NCI-H510A treated with DMSO at 0.1 percent for 48 hours (cell line): ENCODE results near the gene CPED1.
"Not testable (repeated sequence)": the region's sequence is repeated elsewhere in the genome, so short reads cannot be mapped to it uniquely, and the experiment has no call there.

ENCODE experiments used
- DNase-seq: peaks from one replicate; lab custom pipeline; 2025; lab: John Stamatoyannopoulos, UW

Gene CPED1

DNA sequence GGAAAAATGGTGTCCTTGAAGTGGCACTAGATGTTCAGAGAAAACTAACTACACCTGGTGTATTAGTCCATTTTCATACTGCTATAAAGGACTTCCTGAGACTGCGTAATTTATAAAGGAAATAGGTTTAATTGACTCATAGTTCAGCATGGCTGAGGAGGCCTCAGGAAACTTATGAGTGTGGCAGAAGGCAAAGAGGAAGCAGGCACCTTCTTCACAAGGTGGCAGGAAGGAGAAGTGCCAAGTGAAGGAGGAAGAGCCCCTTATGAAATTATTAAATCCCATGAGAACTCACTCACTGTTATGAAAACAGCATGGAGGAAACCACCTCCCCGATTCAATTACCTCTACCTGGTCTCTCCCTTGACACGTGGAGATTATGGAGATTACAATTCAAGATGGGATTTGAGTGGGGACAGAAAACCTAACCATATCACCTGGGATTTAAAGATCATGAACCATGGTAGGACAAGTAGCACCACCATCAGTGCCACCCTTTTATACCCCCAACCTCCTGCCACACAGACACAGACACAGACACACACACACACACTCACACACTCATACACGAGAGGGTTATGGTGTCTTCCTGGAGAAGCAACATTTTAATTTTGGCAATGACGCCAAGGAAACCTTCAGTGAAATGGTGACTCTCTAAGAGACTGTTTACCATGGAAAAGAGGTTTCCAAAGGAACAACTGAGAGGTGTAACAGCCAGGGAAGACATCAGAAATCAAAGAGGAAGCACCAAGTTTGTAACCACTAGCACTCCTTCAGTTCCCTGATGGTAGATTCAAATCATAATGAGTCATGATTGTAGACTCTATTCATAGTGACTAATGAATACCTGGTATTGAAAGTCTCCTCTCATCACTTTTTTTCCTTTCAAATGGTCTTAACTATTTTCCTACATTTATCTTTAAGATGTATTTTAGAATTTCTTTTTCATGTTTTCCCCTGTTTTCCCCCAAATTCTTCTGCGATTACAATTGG lies 298.5 kb downstream of the CPED1 start:
- no peak for DNase-seq

DNA sequence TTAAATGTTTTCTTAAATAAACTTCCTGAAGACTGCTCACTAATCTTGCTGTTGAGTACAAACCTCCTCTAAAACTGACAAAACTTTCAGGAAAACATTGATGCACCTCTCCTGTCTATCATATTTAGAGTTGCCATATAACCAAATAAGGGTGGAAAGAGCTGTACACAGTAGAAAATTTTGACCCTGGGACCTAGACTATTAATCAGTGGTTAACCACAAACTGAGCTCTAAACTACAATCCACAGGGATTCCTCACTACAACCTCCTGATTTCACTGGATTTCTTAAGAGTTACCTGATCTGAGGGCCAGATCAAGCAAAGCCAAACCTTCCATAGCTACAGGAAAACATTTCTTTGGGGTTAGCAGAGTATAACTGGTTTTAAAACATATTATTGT lies 300.4 kb downstream of the CPED1 start:
- no peak for DNase-seq

DNA sequence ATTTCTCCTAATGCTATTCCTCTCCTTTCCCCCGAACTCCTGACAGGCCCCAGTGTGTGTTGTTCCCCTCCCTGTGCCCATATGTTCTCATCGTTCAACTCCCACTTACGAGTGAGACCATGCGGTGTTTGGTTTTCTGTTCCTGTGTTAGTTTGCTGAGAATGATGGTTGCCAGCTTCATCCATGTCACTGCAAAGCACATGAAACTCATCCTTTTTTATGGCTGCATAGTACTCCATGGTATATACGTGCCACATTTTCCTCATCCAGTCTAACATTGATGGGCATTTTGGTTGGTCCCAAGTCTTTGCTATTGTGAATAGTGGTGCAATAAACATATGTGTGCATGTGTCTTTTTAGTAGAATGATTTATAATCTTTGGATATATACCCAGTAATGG lies 301.4 kb downstream of the CPED1 start:
- not testable (repeated sequence) for DNase-seq

DNA sequence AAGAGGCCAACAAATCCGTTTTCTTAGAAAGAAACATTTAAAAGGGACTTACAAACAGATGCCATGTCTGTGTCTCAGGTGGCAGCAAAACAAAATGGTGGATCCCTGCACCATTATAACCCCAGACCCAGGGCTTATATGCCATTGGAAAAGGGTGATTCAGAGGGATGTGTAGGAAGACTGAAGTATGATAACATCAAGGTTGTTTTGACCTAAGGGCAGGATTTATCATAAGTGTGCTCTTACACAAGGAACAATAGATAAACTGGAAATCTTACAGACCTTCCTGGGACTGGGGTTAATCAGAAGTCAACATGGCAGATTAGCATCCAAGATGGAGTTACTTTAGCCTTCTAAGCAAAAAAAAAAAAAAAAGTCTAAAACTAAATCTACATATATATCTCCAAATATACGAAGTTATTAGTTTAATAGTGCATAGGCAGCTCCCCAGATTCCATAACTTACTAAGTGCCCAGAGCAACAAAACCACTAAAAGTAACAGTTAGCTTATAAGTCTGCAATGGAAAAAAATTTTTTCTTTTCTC lies 306.0 kb downstream of the CPED1 start:
- no peak for DNase-seq

DNA sequence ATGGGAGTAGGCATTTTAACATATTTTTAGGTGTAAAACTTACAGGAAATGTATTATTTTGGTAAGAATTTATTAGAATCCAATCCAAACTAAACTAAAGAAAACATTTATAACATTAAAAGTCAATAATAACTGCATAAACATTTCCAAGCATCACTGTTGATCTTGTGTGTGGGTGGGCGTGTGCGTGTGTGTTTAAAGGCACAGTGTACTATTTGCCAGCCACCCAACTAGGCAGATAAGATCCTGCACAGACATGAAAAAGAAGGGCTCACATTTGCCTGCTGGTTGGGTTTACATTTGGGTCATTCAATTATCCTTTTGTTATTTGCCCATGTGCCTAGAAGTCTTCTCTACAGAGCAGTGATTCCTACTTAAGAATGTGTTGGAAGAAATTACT lies 309.3 kb downstream of the CPED1 start:
- DNase-seq: no peak

DNA sequence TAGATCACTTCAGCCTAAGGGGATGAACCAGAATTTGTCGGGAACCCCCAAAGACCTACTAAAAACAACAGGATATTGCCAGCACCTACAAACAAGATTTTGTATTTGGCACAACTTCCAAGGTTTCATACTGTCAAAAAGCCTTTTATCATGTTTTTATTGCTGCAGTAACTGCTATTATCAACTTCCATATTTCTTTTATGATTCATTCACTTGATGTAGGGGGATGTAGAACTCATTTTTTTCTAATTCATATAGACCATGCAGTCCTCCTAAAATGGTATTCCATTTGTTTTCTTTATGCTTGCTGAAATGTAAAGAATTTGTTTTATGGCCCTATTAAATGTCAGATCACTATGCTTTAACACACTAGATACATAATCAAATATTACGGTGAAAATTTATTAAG lies 310.3 kb downstream of the CPED1 start:
- no peak for DNase-seq

DNA sequence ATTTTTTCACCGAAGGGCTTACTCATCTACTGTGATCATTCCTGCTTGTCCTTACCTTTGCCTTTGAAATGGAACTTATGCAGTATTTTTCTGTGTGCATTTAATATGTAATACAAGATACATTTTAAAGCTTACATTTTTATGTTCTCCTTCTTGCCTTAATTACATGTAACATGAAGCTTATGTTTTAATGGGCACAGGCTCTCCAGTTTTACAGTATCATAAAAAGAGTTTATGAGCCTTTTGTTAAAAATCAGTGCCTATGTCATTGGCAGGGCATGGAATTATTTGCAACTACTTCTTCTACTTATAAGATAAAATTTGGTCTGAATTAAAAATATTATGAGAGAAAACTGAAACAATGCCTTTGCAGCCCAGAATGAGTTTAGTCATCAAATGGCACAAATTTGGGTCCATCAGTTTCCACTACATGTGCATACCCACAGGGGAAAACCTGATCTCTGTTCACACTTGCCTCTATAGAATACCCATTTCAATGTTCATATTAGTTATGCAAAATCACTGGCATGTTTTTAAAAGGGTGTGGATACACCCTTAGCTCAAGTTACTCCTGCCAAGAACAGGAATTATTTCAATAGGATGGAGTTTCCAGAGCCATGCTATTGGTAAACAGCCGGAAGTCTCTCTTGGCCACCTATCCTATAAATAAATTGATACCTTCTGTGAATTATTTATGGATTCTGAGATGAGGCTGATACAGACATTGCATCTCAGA lies 312.3 kb downstream of the CPED1 start:
- DNase-seq: no peak

DNA sequence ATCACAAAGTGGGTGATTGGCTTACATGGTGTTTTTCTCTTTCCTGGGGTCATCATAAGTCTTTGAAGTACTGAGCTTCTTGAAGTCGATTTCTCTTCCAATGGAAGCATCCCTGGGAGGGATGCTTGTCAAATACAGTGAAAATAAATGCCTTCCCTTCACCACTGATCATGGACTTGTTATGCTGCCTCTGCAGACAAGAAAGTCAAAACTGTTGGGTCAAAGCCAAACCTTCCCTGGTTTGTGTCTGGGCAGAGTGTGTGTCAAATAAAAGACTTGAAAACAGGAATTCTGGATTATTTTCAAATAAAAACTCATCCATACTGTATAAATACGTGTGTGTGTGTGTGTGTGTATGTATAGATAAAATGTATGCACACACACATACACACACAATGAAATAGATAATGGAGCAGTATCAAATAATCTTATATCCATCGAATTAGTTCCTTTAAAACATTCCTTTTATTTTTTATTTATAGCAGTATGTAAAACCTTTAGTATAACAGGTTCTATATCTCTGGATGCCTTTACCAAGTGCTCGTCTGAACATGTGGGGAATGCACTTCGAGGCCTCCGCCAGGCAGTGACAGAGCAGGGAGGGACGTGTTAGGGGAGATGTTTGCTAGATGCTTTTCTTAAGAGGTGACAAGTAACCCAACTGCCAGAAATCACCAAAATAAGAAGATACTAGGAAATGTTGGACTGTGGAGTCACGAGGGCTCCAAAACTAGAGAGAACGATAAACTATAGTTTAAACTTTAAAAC lies 313.1 kb downstream of the CPED1 start:
- no peak for DNase-seq

DNA sequence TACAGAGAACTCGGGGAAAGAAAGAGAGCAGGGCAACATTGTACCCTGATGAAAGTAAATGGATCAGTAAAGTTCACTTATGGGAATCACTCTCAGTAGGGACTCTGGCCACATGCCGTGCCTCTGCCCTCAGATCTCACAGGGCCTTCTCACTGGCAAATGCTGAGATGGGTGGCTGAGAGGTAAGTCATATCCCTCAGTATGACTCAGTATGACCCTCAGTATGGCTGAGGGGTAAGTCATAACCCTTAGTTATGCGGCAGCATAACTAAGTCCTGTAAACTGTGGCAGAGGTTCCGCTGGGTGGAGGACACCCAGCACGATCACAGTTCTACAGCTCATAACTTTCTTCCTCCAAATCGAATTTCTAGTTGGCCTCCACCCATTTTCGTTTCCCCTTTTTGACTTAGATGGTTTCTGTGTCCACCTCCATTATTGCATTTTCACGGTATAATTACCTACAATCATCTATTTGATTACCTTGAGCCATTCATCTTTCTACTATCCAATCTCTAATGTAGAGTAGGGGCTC lies 313.8 kb downstream of the CPED1 start:
- DNase-seq: no peak

DNA sequence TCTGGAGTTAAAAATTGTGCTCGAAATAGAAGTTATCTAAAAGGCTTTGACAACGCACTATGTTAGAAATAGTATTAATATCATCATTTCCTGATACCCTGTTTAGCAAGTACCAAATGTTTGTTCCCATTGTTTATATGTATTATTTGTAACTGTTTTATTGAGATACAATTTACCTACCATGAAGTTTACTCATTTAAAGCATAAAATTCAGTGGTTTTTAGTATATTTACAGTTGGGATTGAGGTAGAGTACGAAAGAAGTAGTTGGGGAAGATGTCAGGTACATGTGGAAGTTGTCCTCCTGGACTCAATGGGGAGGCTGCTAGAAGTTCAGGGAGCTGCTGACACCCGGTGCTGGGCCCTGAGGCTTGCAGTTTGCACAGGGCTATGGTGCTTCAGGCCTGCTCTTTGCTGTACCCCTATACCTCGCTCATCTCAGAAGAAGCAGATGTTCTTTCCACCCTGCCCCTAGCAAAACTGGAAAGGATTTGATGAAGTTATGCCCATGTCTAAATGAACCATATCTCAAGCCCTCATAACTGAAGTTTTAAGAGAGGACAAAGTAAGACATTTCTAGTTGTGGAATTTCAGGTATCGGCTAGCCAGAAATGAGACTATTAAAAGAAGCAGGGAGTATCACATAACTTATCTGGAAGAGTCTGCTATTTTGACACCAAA lies 315.1 kb downstream of the CPED1 start:
- DNase-seq: no peak

DNA sequence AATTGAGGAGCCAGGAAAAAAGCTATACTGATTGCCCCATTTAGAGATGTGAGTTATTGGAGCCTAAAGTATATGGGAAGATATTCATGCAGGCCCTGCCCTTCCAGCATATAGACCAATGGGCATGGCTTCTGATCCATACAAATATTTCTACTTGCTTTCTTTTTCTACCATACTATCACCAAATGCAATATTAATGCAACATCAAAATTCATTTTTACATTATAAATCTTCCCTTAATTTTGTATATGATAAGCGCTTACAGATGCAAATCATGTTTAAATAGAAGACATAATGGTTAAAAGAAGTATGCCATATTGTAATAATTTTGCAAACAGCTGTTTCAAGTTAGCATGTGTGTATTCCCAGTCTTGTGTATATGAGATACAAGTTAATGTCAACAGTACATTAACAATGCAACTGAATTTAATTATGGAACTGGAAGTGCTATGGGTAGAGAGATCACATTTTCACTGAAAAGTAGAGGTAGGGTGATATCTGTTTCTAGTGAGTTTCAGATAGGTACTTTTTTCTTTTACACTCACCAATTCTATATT lies 315.7 kb downstream of the CPED1 start:
- DNase-seq: no peak

DNA sequence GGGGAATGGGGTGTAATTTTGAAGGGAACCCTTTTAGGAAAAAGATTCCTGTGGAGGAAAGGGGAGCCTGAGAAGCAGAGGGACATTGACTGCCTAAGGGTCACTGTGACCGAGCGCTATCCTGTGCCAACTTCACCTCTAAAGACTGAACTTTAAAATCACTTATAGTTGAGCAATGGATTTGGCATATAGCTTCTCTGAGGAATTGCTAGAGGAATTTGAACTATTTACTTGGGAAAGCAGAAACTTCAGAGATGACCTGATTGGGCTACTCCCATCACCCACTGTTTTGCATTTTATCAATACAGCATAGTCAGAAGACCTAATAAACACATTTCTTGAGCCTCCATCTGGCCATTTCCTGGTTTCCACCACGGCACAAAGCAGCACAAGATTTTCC lies 316.6 kb downstream of the CPED1 start:
- no peak for DNase-seq

DNA sequence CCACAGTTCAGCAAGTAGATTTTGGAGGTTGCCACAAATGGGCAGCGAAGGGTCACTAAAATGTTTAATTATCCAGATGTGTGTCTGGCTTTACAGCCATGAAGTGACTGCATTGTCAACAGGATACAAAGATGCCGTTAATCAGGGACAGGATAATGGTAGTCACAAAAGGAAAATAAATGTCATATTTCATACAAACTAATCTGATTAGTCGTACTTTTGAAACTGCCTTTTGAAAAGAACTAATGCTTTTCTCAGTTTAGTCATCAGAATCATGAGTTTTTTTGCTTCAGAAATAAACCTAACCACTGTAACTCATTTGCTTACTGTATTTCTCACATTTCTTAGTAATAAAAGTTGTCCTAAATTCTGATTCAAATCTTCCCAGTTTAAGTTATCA lies 318.1 kb downstream of the CPED1 start:
- no peak for DNase-seq

DNA sequence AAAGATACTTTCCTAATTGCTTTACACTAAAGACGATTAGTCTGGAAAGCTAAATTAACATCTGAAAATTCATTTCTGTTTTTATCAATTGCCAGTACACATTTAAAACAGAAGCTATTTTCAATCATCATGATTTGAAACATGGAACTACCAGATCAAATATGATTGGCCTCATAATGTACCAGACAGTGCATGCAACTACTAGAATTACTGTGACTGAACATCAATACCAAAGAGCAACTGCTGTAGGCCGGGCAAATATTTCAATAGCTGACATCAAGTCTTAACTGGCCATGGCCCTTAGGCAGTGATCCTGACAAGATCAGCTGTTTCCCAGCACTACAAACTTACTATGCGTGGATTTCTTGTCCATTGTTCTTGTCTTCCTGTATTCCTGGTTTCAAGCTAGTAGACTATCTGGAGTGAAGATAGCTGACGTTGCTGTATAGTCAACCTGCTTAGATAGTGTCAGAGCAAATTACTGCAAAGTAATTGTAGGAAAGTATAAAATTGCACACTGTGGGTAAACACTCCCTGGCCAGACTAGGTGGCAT lies 318.6 kb downstream of the CPED1 start:
- no peak for DNase-seq

DNA sequence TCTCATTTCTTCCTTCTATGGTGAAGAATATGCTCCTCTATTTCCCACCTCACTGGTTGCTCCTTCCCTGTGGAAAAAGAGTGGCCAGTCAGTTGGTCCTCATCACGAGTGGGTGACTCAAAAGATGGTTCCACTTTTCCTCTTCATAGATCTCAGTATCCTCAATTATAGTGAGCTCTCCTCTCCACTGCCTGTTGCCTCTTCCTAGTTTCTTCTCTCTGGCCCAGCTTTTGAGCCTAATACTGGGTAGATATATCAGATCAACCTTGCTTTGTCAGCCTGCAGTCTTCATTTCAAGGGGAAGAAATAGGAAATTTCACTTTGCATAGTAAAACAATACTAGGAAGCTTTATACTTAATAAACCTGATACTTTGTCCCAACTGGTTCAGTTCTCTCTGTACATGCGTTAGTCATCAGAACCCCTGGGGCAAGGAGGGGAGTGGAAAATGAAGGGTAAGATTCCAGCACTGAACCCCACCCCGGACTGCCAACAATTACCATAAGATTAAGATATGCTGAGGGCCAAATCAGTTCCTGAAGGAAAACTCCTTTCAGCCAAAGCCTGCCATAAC lies 324.8 kb downstream of the CPED1 start:
- no peak for DNase-seq

DNA sequence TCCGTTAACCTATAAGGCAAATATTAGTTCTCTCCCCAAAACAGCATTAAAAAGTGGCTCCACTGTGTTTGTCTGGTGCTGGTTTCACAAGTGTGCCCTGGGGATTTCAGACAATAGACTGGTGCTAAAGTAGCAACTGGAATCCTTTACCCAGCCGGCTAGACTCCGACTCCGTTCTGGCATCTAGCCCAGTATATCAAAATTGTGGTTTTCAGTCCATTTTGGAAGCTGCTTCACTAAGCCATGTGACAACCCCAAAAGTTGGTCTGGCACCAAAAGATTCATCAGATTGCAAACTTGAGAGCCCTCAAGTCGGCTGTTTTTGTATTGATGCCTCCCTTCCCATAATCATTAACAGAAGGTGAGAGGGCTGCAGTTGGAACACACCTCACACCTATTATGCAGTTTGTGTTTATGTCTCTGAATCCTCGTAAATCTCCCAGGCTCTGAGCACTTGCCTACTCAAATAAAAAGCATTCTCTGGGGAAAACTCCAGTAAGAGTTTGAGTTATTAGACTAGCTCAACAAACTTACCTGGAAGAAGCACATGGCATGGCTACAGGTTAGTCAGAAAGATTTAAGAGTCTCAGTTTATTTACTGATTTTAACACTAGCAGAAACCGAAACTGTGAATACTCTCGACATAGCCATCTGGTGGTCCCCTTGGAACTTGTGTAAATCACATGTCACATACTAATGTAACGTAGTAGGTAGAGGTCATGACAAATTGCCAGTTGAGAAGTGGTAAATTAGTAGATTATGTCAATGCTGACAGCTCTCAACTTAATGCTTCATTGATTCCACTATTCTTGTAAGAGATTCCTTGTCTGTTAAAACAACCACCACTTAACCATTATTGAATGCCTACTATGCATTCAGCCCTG lies 325.5 kb downstream of the CPED1 start:
- peak; percentile 24 for DNase-seq

DNA sequence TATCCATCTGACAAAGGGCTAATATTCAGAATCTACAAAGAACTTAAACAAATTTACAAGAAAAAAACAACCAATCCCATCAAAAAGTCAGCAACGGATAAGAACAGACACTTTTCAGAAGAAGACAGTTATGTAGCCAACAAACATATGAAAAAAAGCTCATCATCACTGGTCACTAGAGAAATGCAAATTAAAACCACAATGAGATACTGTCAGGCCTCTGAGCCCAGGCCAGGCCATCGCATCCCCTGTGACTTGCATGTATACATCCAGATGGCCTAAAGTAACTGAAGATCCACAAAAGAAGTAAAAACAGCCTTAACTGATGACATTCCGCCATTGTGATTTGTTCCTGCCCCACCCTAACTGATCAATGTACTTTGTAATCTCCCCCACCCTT lies 326.7 kb downstream of the CPED1 start:
- DNase-seq: not testable (repeated sequence)

DNA sequence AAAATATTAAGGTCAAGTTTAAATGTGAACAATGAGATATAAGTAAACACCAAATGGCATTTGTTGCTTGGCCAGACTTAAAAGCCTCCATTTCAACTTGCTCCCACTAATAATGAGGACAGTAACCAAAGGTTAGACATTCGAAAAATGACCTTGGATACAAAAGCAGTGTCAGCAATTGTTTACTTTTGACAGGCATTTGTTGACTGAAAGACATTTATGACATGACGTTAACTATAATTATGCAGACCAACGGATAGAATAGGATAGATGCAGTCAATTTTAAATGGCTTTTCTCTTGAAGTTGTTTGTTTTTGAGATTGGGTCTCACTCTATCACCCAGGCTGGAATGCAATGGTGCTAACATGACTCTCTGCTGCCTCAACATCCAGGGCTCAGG lies 333.9 kb downstream of the CPED1 start:
- no peak for DNase-seq
